Stomach (tissue), 4 donors: Measurements from ENCODE around the gene PYGO2.
A peak's percentile ranks its signal among the peaks of the same experiment; 100 is the strongest.

Experiments
- EP300 ChIP-seq: sonication (generic); formaldehyde crosslinking; IDR thresholded peaks from one replicate; pipeline ENCODE4 v1.6.1; 2017; ENCODE audit warnings: antibody characterized with exemption
- POLR2A ChIP-seq, 4 donors: fragments of 450-650 bp; IDR thresholded peaks; one replicate each; pipeline ENCODE4 v1.6.1; 2016; ENCODE audit warnings: antibody characterized with exemption in 4 of 4, control low read depth in 2 of 4, mild to moderate bottlenecking in 1 of 4, moderate library complexity in 1 of 4
- POLR2AphosphoS5 ChIP-seq, 3 donors: sonication (generic); formaldehyde crosslinking; IDR thresholded peaks; one replicate each; pipeline ENCODE4 v1.6.1; 2016; ENCODE audit warnings: antibody characterized with exemption in 3 of 3
- TF ChIP-seq, protein P1 (sequence below), 7 experiments: fragments of 450-650 bp in 4 of 7; fragments of 200-600 bp in 3 of 7; sonication (generic) in 3 of 7; IDR thresholded peaks; one replicate each; pipeline ENCODE4 v1.5.1; 2016 to 2019; ENCODE audit warnings: antibody characterized with exemption in 7 of 7, control low read depth in 2 of 7, mild to moderate bottlenecking in 1 of 7

DNA sequence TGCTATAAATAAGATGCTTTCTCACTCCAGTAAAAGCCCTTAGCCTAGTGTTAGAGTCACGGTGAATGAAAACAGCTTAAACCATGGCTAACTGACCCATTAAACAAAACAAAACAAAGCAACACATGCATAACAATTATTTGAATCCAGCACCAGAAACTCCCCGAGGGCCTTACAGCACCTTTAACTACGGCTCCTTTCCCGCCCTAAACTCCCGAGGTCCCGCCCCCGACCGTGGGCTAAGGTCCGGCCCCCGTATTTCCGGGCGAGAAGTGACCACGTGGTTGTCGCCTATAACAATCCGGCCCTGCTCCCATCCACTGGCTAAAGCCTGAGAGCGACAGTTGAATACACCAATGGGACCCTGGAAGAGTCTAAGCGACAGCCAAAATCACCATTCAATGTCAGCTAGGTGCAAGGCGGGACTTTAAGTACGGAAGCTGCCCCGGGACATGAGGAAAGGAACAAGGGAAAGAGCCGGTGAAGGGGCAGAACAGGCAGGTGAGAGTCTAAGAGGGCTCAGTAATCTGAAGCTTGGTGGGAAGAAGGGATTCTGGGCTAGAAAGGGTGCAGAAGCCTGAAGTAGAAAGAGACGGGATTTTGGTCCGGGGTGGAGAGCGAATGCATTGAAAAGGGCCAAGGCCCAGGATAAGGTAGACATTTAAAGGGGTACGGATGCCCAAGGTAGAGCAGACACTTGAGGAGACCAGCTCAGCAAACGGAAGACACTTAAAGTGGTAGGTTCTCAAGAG, 21.5 kb upstream of the PYGO2 start, which contains the start of gene FLAD1:
- TF ChIP-seq POLR2A (IDR thresholded peaks at IDR 0.05) (peak in 1 of 4 donors; percentile 50), POLR2AphosphoS5 (IDR thresholded peaks at IDR 0.05) (peak; percentile 54 to 84 (median 64)), EP300 (no peak)
- TF ChIP-seq, protein P1, sequence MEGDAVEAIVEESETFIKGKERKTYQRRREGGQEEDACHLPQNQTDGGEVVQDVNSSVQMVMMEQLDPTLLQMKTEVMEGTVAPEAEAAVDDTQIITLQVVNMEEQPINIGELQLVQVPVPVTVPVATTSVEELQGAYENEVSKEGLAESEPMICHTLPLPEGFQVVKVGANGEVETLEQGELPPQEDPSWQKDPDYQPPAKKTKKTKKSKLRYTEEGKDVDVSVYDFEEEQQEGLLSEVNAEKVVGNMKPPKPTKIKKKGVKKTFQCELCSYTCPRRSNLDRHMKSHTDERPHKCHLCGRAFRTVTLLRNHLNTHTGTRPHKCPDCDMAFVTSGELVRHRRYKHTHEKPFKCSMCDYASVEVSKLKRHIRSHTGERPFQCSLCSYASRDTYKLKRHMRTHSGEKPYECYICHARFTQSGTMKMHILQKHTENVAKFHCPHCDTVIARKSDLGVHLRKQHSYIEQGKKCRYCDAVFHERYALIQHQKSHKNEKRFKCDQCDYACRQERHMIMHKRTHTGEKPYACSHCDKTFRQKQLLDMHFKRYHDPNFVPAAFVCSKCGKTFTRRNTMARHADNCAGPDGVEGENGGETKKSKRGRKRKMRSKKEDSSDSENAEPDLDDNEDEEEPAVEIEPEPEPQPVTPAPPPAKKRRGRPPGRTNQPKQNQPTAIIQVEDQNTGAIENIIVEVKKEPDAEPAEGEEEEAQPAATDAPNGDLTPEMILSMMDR (IDR thresholded peaks at IDR 0.05): no peak
